Measurements from ENCODE around the gene VMP1.

Gene VMP1

DNA sequence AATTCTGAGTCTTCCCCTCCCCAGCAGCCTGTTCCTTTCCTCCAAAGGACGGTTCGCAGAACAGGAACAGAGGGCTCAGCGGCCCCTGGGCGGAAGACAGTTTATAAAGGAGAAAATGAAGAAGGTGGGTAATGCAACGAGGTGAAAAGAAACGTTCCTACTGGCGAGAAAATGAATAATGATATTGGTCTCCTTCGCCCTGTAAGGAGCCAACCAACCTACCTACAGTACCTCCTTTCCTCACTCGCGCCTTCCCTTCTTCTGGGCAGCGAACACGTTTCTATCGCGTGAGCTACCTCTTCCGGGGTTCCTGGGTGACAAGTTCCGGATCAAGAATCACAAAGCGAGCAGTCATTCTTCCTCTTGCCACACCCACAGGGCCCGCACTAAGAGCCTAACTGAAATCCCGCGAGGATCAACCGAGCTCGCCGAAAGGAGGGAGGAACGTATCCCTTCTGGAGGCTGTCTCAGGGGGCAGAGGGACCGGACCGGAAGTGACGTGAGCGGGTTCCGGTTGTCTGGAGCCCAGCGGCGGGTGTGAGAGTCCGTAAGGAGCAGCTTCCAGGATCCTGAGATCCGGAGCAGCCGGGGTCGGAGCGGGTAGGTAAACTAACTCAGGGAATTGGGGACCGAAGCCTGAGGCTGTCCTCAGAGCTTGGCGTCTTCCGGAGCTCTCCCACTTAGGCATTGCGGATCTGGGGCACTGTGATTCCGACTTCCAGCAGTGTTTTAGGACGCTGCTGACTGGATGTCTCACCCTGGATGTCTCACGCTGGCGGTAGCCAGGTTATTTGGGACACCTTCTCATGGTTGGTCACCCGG, at the start of gene VMP1, which contains the start of gene PTRH2:
VMP1 (plus strand) TSS at position 506 of the 822 bp plus-strand sequence. CDS start 23,793 bp downstream, outside the sequence.
PTRH2 (minus strand) TSS at position 282 of the 822 bp plus-strand sequence. CDS start 9,452 bp downstream, outside the sequence.
- peak; percentile 100 for DNase-seq

DNA sequence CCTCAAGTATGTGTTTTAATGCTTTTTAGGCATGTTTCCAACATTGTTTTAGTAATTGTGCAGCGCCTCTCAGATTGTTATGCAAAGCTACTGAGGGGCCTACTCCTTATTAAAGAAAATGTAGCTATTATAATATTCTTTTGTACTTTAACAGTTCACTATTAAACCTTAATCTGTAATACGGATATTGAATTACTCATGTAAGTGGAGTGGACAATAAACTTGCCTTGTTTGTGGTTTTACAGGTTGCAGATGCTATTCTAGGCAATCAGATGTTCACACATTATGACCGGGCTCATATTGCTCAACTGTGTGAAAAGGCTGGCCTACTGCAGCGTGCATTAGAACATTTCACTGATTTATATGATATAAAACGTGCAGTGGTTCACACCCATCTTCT, 41.2 kb upstream of the VMP1 start:
- peak; percentile 79 for DNase-seq

GRCh38 chr17:59668816-59669215, 38.6 kb upstream of the VMP1 start:
- no peak for DNase-seq

DNA sequence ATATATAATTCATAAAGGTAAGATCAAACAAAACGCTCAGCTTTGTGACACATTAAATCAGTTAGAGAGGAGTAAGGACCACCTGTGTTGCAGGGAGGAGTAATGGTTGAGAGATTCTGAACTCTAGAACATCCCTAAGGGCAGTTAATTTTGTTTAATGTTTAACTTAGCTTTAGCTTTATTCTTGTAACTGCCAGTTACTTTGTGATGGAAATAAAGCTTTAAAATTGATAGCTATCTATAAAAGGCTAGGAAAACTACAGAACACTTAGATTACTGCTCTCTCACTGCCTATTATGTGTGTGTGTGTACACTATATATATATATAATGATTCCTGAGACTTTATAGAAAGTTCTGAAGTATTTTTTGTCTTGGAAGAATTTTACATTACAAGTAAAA, 38.0 kb upstream of the VMP1 start:
- no peak for DNase-seq

GRCh38 chr17:59669944-59670343, 37.5 kb upstream of the VMP1 start:
- DNase-seq = no peak

GRCh38 chr17:59671386-59671785, 36.1 kb upstream of the VMP1 start:
- no peak for DNase-seq

- DNase-seq = no peak
Measured at GRCh38 chr17:59675231-59675630, 32.2 kb upstream of the VMP1 start.

GRCh38 chr17:59676716-59677115, 30.7 kb upstream of the VMP1 start:
- DNase-seq = no peak

- no peak for DNase-seq
Measured at GRCh38 chr17:59678918-59679317, 28.5 kb upstream of the VMP1 start.

GRCh38 chr17:59680314-59680713, 27.1 kb upstream of the VMP1 start:
- no peak for DNase-seq

DNA sequence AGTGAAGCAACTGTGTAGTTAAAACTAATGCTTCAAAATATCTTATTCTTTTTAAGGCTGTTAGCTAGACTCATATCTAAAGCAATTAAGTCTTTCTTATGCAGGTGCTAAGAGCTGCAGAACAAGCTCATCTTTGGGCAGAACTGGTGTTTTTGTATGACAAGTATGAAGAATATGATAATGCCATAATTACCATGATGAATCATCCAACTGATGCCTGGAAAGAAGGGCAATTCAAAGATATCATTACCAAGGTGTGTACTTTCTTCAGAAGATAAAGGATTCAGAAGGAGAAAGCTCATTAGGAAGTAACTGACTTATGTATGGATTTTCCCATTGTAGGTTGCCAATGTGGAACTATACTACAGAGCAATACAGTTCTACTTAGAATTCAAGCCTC, 24.2 kb upstream of the VMP1 start:
- no peak for DNase-seq

DNA sequence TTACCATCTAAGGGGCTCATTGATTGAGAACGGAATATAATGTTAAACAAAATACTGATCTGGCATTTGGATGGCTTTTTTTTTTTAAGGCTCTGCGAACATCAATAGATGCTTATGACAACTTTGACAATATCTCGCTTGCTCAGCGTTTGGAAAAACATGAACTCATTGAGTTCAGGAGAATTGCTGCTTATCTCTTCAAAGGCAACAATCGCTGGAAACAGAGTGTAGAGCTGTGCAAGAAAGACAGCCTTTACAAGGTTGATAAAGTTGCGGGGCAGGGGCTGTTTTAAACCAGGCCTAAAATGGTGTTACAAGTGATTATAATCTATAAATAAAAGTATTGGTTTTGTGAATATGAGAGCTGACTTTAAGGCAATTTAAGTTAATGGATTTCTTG, 22.5 kb upstream of the VMP1 start:
- DNase-seq = no peak

DNA sequence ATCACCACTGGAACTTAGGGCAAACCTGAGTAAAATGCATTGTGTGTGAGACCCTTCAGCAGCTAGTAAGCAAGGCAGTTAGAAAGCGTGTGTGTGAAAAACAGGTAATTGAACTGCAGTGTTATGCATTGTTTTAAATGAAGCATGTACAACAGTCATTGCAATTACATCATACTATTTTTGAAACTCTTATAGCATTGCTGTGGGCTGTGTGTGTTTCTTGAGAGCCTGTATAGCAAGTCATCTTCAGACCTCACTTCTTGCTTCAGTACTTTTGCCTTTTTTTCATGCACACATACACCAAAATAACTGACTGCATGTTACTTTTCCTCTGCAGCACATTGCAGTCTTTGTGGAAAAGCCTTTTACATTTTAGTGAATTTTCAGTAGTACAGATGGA, 19.4 kb upstream of the VMP1 start:
- no peak for DNase-seq

- DNase-seq = no peak
Measured at GRCh38 chr17:59688496-59688895, 19.0 kb upstream of the VMP1 start.

- no peak for DNase-seq
Measured at GRCh38 chr17:59693582-59693981, 13.9 kb upstream of the VMP1 start.

GRCh38 chr17:59694344-59694743, 13.1 kb upstream of the VMP1 start:
- DNase-seq = no peak

GRCh38 chr17:59695945-59696681, 11.3 kb upstream of the VMP1 start:
- DNase-seq = peak; percentile 20

DNA sequence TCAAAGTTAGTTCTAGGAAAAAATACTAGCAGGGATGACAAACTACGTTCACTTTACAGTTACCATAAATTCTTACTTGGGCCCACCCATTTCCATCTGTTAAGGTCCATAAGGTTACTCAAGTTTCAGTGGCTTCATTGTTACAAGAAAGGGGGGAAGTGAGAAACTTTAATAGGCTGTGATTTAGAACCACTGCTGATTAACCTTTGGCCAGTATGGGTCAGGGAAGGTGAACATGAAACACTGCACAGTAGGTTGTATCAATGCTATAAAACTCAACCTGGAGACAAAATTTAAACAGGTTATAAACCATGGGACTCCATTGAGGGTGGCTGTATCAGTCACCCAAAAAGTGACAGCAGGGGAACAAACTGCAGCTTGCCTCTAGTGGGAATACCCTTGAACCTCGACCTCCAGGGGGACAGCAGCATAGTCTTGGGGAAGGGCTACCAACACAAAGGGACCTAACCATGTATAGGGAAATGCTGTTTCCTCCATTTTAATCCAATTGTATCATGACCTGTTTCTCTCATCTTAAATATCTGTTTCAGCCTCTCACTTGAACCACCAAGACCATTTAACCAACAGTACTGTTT, 10.7 kb upstream of the VMP1 start:
- DNase-seq = no peak

GRCh38 chr17:59698143-59698542, 9.3 kb upstream of the VMP1 start:
- DNase-seq = no peak

GRCh38 chr17:59699218-59699617, 8.2 kb upstream of the VMP1 start:
- no peak for DNase-seq

DNA sequence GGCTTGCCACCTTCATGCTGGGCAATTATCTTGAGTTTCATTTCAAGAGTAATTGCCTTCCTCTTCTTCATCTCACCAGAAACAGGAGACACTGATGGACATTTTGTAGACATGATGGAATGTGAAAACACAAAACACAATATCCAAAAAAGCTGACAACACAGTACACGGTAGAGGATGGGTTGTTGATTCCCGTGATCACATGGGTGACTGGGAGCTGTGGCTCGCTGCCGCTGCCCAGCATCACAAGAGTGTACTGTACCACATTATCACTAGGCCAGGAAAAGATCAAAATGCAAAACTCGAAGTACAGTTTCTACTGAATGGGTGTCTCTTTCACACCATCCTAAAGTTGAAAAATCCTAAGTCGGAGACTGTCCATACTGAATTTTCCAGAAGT, 7.7 kb upstream of the VMP1 start:
- DNase-seq = no peak

DNA sequence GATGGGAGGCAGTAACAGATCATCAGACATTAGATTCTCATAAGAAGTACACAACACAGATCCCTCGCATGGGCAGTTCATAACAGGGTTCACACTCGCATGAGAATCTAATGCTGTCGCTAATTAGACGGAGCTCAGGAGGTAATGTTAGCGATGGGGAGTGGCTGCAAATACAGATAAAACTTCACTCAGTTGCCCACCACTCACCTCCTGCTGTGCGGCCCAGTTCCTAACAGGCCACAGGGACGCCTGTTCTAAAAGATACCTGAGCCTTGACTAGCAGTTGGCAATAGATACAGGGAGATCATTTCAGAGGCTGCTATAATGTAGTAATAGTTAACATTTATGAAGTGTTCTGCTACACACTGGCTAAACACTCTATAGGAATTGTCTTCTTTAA, 5.2 kb upstream of the VMP1 start:
- DNase-seq = no peak

- no peak for DNase-seq
Measured at GRCh38 chr17:59707971-59708430, 547 bp downstream of the VMP1 start.

- no peak for DNase-seq
Measured at GRCh38 chr17:59711936-59712335, 4.5 kb downstream of the VMP1 start.
